Osteocyte (in vitro differentiated cells): Measurements from ENCODE around the gene FLCN. TPM values are rescaled to one million over a fixed set of nuclear protein-coding genes. Genes with fewer than 3 reads are reported as not detected.

ENCODE experiments used
- DNase-seq: peaks from one replicate; pipeline ENCODE4 v3.0.0; 2021; ENCODE audit warnings: mixed read lengths; ENCODE audit not compliant: unreplicated experiment; ENCODE audit errors: extremely low spot score
- H3K27ac Mint-ChIP-seq: one replicate; pipeline ENCODE4 v1.8.0; 2021; ENCODE audit warnings: mild to moderate bottlenecking, mixed read lengths; ENCODE audit not compliant: unreplicated experiment
- H3K27me3 Mint-ChIP-seq: one replicate; pipeline ENCODE4 v1.8.0; 2021; ENCODE audit warnings: mixed read lengths; ENCODE audit not compliant: unreplicated experiment
- H3K36me3 Mint-ChIP-seq: one replicate; pipeline ENCODE4 v1.8.0; 2021; ENCODE audit warnings: mixed read lengths; ENCODE audit not compliant: unreplicated experiment
- H3K4me1 Mint-ChIP-seq: one replicate; pipeline ENCODE4 v1.8.0; 2021; ENCODE audit warnings: mixed read lengths; ENCODE audit not compliant: unreplicated experiment
- H3K4me3 Mint-ChIP-seq: one replicate; pipeline ENCODE4 v1.8.0; 2021; ENCODE audit warnings: mild to moderate bottlenecking, moderate library complexity, mixed read lengths; ENCODE audit not compliant: unreplicated experiment
- H3K9me3 Mint-ChIP-seq: one replicate; pipeline ENCODE4 v1.8.0; 2021; ENCODE audit warnings: mixed read lengths; ENCODE audit not compliant: unreplicated experiment
- total RNA-seq: library from RNA; stranded (reverse); gene quantifications from 2 replicates; pipeline ENCODE4 v1.2.1, GENCODE V29; 2021
- TF ChIP-seq, protein P1 (sequence below): fragments of 200-600 bp; sonication (generic); IDR thresholded peaks from 2 replicates; pipeline ENCODE4 v1.5.0; 2021; ENCODE audit warnings: antibody characterized with exemption, mild to moderate bottlenecking, moderate library complexity

Gene FLCN
- total RNA-seq, 1 donor from 2014 or later, result 91.1 TPM

- TF ChIP-seq, protein P1, sequence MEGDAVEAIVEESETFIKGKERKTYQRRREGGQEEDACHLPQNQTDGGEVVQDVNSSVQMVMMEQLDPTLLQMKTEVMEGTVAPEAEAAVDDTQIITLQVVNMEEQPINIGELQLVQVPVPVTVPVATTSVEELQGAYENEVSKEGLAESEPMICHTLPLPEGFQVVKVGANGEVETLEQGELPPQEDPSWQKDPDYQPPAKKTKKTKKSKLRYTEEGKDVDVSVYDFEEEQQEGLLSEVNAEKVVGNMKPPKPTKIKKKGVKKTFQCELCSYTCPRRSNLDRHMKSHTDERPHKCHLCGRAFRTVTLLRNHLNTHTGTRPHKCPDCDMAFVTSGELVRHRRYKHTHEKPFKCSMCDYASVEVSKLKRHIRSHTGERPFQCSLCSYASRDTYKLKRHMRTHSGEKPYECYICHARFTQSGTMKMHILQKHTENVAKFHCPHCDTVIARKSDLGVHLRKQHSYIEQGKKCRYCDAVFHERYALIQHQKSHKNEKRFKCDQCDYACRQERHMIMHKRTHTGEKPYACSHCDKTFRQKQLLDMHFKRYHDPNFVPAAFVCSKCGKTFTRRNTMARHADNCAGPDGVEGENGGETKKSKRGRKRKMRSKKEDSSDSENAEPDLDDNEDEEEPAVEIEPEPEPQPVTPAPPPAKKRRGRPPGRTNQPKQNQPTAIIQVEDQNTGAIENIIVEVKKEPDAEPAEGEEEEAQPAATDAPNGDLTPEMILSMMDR, result no peak
- H3K27me3 Mint-ChIP-seq, result no peaks in the 10 kb centered on the region
- H3K4me1 Mint-ChIP-seq, result peaks cover 1% of the 10 kb centered on the region
- DNase-seq, result no peak
- H3K4me3 Mint-ChIP-seq, result no peak overlapping the region
- no peaks in the 10 kb centered on the region for H3K9me3 Mint-ChIP-seq
- H3K27ac Mint-ChIP-seq, result no peak overlapping the region
- peaks cover 48% of the 10 kb centered on the region for H3K36me3 Mint-ChIP-seq
These were observed 70.5 kb downstream of the FLCN start for GRCh38 chr17:17166446-17166845.

GRCh38 chr17:17165666-17166308 is 71.2 kb downstream of the FLCN start:
- H3K27me3 Mint-ChIP-seq, result no peaks in the 10 kb centered on the region
- no peak for DNase-seq
- TF ChIP-seq, protein P1, result no peak
- H3K27ac Mint-ChIP-seq, result no peak overlapping the region
- no peaks in the 10 kb centered on the region for H3K4me1 Mint-ChIP-seq
- no peak overlapping the region for H3K4me3 Mint-ChIP-seq
- H3K9me3 Mint-ChIP-seq, result no peaks in the 10 kb centered on the region
- peaks cover 46% of the 10 kb centered on the region for H3K36me3 Mint-ChIP-seq

- H3K27ac Mint-ChIP-seq, result no peak overlapping the region
- no peak for DNase-seq
- no peaks in the 10 kb centered on the region for H3K4me1 Mint-ChIP-seq
- TF ChIP-seq, protein P1, result no peak
- H3K9me3 Mint-ChIP-seq, result no peaks in the 10 kb centered on the region
- H3K27me3 Mint-ChIP-seq, result no peaks in the 10 kb centered on the region
- no peak overlapping the region for H3K4me3 Mint-ChIP-seq
- peaks cover 45% of the 10 kb centered on the region for H3K36me3 Mint-ChIP-seq
These were observed 72.3 kb downstream of the FLCN start for GRCh38 chr17:17164676-17165075.

DNA sequence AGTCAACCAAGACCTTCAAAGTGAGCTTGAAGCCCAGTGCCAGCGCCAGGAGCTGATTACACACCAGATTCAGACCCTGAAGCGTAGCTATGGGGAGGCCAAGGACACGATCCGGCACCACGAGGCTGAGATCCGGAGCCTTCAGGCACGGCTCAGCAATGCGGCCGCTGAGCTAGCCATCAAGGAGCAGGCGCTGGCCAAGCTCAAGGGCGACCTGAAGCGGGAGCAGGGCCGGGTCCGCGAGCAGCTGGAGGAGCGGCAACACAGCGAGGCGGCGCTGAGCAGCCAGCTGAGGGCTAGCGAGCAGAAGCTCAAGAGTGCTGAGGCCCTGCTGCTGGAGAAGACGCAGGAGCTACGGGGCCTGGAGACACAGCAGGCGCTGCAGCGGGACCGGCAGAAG is 72.8 kb downstream of the FLCN start:
- Mint-ChIP-seq H3K27me3 (no peaks in the 10 kb centered on the region), H3K27ac (no peak overlapping the region), H3K4me3 (no peak overlapping the region), H3K36me3 (peaks cover 48% of the 10 kb centered on the region), H3K4me1 (no peaks in the 10 kb centered on the region), H3K9me3 (no peaks in the 10 kb centered on the region)
- DNase-seq, result no peak
- TF ChIP-seq, protein P1, result no peak

Other genes starting within 250 kb of the FLCN start
- 206 and 209 TPM in 2 replicates for gene MPRIP, start 194.7 kb downstream of the FLCN start, total RNA-seq
- 0.81 and 1.3 TPM in 2 replicates for gene PLD6, start 30.8 kb downstream of the FLCN start, total RNA-seq
- gene COPS3, start 44.1 kb upstream of the FLCN start, total RNA-seq, result 54.9 and 55.9 TPM in 2 replicates
- 3.5 and 3.7 TPM in 2 replicates for gene NT5M, start 66.2 kb upstream of the FLCN start, total RNA-seq
- gene MED9, start 239.8 kb upstream of the FLCN start, total RNA-seq, result 12.1 and 13.2 TPM in 2 replicates